Ecto neural progenitor cell (in vitro differentiated cells): ENCODE data around the gene WDR27.
"Not testable (repeated sequence)": the region's sequence is repeated elsewhere in the genome, so short reads cannot be mapped to it uniquely, and the experiment has no call there.

Source experiments
- DNase-seq: peaks from one replicate; pipeline ENCODE4 v3.0.0-alpha.2; 2018; ENCODE audit warnings: low spot score

The WDR27 gene

DNA sequence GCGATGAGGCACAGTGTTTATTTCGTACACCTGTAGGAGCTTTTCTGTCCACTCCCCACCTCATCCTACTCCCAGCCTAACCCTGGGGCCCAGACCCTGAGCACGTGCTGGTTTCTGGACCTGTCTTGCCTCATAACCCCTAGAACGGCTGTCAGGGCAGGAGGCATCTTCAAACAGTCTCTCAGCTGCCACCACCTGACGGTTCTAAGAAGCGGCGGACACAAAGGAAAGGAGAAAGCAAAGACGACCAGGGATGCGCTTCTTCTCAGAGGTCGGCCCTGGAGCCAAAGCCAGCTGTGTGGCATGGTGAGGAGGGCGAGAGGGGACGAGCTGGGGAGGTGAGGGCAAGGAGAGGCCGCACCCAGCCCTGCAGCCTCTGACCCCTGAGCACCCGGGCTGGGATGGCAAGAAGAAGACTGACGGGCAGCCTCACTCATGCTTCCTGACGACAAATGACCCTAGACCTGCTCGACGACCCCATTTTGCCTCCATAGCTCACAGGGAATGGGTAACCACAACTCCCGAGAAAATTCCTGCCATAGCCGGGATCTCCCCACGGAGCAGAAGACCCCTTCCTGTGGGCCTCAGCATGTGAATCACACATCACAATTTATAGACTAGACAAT, 62.1 kb downstream of the WDR27 start:
- no peak for DNase-seq

DNA sequence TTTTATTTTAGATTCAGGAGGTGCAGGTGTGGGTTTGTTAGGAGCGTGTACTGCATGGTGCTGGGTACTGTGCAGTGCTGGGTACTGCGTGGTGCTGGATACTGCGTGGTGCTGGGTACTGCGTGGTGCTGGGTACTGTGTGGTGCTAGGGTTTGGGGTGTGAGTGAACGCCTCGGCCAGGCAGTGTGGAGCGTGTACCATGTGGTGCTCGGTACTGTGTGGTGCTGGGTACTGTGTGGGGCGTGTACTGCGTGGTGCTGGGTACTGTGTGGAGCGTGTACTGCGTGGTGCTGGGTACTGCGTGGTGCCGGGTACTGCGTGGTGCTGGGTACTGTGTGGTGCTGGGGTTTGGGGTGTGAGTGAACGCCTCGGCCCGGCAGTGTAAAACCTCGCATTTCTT, 62.9 kb downstream of the WDR27 start:
- no peak for DNase-seq

GRCh38 chr6:169638388-169638787, 63.4 kb downstream of the WDR27 start:
- no peak for DNase-seq

GRCh38 chr6:169635345-169635744, 66.5 kb downstream of the WDR27 start:
- no peak for DNase-seq

DNA sequence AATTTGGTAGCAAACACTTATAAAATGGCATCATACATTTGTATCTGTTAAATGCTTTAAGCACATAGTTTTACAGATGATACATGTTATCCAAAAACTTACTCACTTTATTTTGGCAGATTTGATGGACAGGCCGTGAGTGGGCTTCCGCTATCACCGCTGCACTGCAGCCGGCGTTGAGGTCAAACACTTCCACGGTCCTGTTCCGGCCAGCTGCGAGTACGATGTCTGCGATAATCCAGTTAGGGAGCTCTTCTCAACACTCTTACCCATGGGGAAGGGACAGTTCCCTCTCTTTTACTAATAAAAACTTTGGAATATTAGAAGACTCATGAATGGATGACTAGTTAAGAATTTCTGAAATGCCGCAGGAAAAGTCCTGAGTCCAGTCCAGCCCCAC, 69.0 kb downstream of the WDR27 start:
- no peak for DNase-seq

DNA sequence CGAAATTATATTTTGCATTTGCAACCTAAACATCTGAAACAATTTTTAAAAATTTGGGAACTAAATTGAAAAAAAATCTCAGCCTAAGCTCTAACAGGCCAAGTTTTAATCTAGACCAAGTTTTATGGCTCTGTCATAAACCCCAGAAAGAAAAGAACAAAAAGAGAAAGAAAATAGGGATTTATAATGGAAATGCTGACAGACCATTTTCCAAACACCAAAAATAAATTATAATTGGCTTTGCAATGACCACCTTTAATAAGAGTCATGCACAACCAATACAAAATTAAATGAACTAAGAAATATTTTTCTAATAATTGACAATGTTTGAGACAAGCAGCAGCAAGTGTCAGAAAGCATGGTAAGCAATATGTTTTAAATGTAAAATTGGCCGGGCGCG, 72.6 kb downstream of the WDR27 start:
- DNase-seq, result no peak

DNA sequence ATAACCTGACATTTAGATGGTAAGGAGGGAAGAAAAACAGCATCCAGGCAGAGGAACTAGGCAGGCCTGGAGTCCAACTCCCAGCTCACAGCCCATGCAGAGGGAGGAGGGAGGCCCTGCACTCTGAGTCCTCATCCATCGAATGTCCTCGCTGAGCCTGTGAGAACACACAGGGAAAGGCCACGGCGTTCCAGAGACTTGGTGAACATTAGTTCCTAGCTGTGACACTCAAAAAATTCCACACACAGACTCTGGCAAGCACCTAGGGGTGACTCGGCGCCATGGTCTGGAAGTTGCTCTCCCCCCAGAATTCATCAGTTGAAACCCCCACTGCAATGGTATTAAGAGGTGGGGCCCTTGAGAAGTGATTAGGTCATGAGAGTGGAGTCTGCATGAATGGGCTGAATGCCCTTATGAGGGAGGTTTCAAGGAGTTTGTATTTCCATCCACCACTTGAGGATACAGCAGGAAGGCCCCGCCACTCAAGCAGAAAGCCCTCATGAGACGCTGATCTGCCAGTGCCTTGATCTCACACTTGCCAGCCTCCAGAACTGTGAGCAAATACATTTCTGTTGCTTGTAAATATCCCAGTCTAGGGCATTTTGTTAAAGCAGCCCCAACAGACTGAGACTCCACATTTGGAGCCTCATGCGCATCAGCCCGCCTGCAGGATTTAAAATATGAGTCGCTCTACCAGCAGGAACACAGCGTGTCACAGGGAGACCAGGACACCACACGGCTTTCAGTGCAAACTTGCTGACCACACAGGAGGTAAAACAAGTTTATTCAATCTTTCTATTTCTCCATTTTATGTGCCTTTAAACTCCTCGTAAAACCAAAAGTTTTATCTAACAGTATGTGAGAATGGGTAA, 73.9 kb downstream of the WDR27 start:
- no peak for DNase-seq

DNA sequence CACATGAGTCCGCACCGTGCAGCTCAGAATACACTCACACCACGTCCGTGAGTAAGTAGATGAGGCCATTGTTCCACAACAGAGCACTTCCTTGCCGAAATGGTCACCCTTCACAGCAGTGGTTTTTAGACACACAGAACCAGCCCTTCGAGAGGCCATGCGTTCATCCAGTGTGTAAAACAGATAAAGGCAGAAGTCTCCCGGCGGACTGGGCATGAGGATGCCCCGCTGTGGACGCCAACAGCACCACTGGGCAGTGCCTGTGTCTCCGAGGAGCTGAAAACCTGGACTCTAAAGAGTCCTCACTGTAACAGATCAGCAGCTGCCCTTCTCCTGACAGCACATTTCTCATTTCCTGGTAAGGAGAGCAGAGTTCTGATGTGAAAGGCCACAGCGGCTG, 75.2 kb downstream of the WDR27 start:
- no peak for DNase-seq

DNA sequence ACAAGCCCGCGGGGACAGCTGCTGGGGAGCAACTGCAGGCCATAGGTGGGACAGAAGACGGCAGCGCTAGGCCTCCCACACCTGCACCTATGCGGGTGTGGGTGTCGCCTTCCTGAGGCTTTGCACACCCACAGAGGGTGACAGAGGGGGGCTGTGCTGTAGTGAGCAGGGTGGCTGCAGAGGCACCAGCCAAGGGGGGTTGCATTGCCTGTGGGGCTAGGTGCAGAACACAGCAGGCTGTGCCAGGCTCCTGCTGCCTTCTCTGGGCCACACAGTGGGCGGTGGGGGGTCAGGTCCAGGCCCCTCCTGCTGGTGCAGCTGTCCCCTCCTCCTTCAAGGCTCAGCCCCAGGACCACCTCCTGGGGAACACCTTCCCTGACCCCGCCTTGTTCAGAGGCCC, 75.7 kb downstream of the WDR27 start:
- no peak for DNase-seq

GRCh38 chr6:169625376-169625775, 76.5 kb downstream of the WDR27 start:
- DNase-seq, result no peak

GRCh38 chr6:169624785-169625184, 77.0 kb downstream of the WDR27 start:
- no peak for DNase-seq

GRCh38 chr6:169623975-169624374, 77.9 kb downstream of the WDR27 start:
- no peak for DNase-seq

DNA sequence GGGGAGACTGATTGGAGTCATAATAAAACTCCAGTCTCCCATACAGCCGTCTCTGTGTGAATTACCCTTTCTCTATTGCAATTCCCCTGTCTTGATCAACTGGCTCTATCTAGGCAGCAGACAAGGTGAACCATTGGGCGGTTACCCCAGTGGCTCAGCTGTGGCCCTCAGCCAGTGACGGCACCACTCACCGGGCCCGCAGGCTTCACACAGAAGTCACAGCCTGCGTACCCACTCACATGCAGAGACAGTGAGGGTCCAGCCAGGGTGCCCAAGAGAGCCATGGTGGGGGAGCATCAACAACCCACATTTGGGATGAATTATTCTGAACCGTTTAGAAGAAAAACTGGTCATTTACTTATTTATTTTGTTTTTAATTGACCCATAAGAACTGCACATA, 78.5 kb downstream of the WDR27 start:
- no peak for DNase-seq

GRCh38 chr6:169622618-169623017, 79.2 kb downstream of the WDR27 start:
- no peak for DNase-seq

- no peak for DNase-seq
Measured at GRCh38 chr6:169621311-169621710, 80.5 kb downstream of the WDR27 start.

DNA sequence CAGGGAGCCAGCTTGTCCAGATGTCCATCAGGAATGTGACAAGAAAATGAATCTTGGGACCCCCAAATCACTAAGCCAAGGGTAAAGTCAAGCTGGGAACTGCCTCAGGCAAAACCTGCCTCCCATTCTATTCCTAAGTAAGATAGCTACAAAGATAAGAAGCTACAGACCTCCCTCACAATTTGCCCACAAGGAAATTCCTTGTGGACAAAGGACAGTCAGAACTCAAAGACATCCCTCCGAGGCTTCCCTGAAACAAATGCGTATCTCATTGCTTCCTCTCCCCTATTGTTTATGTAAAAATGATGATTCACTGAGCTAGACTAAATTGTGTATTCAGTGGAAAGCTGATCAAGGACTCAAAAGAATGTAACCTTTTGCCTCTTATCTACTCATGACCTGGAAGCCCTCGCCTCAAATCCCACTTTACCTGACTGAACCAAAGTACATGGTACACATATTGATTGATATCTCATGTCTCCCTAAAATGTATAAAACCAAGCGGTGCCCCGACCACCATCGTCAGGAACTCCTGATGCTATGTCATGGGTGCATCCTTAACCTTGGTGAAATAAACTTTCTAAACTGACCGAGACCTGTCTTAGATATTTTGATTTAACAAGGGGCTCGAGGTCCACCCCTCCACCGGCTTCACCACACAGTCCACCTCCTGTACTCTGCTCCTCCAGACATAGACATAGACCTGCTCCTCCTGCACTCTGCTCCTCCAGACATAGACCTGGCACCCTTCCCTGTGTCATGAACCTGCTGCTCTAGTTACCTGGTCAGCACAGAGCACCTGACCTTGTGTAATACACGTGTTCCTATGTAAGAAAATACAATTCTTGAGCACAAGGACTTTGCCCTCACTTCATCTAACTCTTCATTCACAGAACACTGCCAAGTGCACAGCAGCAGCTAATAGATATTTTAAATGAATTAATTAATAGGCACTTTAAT, 81.4 kb downstream of the WDR27 start:
- no peak for DNase-seq

DNA sequence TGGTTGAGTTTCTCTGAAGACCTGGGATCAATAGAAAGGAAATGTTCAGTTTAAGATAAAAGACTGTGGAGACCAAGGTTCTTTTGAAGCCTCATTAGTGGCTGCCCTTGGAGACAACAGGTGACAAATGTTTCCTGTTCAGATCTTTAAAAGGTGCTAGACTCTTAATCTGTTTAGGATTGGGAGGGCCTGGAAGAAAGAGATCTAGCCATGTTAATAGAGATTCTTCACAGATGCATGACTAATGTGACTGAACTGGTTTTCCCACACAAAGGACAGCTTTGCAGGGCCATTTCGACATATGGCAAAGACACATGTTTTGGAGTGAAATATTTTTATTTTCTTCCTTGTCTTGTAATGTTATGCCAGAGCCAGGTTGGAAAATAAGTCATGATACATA, 82.2 kb downstream of the WDR27 start:
- no peak for DNase-seq

GRCh38 chr6:169618526-169619490, 83.0 kb downstream of the WDR27 start:
- no peak for DNase-seq

DNA sequence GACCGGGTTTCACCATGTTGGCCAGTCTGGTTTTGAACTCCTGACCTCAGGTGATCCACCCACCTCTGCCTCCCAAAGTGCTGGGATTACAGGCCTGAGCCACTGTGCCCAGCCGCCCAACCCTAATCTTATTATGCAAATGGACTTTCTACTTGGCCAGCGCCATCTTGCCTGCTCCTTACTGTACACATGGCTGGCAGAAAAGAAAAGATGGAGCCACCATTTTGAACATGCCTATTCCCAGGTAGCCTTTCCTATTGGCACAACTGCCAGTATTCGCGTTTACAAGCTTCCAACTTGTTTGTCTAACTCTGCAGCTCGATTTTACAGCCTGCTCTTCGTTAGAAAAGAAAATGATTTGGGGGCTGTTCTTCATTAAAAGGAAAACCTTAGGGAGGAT, 84.3 kb downstream of the WDR27 start:
- no peak for DNase-seq

DNA sequence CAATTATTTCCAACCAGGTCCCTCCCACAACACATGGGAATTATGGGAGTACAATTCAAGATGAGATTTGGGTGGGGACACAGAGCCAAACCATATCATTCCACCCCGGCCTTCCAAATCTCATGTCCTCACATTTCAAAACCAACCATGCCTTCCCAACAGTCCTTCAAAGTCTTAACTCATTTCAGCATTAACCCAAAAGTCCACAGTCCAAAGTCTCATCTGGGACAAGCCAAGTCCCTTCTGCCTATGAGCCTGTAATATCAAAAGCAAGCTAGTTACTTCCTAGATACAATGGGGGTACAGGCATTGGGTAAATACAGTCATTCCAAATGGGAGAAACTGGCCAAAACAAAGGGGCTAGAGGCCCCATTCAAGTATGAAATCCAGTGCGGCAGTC, 93.2 kb downstream of the WDR27 start:
- DNase-seq, result not testable (repeated sequence)

- DNase-seq, result no peak
Measured at GRCh38 chr6:169604076-169604475, 97.8 kb downstream of the WDR27 start.
